DMS114 treated with DMSO at 0.1 percent for 48 hours (cell line): Measurements from ENCODE around the gene GCGR.
A peak's percentile ranks its signal among the peaks of the same experiment; 100 is the strongest.
"Not testable (repeated sequence)": the region's sequence is repeated elsewhere in the genome, so short reads cannot be mapped to it uniquely, and the experiment has no call there.

Experiments used
- DNase-seq: peaks from one replicate; lab custom pipeline; 2025; ENCODE audit not compliant: unreplicated experiment; lab: John Stamatoyannopoulos, UW

Gene GCGR

GRCh38 chr17:81831957-81832607 is 28.1 kb downstream of the GCGR start:
- DNase-seq = no peak

GRCh38 chr17:81832608-81833159 is 28.7 kb downstream of the GCGR start:
- DNase-seq = no peak

GRCh38 chr17:81833160-81833920 is 29.4 kb downstream of the GCGR start, which contains the start of gene MCRIP1:
Gene MCRIP1, minus strand, starts transcription at chr17:81833291. Its CDS starts 8,785 bp downstream, at chr17:81824506.
- DNase-seq = peak; percentile 76

- no peak for DNase-seq
Observed at GRCh38 chr17:81833921-81834830, 30.2 kb downstream of the GCGR start.

GRCh38 chr17:81834831-81835267 is 30.9 kb downstream of the GCGR start, which contains the start of gene PPP1R27:
Gene PPP1R27, minus strand, starts transcription at chr17:81835050. Its CDS starts 97 bp downstream, at chr17:81834953.
- no peak for DNase-seq

- no peak for DNase-seq
Observed at GRCh38 chr17:81837641-81838040, 33.7 kb downstream of the GCGR start.

- no peak for DNase-seq
Observed at GRCh38 chr17:81838753-81839255, 34.9 kb downstream of the GCGR start.

- DNase-seq = no peak
Observed at GRCh38 chr17:81839301-81839700, 35.4 kb downstream of the GCGR start.

GRCh38 chr17:81840059-81840458 is 36.1 kb downstream of the GCGR start:
- not testable (repeated sequence) for DNase-seq

GRCh38 chr17:81840826-81841778 is 37.2 kb downstream of the GCGR start:
- DNase-seq = no peak

- no peak for DNase-seq
Observed at GRCh38 chr17:81841866-81842265, 37.9 kb downstream of the GCGR start.

GRCh38 chr17:81842378-81842724 is 38.4 kb downstream of the GCGR start:
- no peak for DNase-seq

GRCh38 chr17:81842725-81843504 is 39.0 kb downstream of the GCGR start:
- no peak for DNase-seq

GRCh38 chr17:81843713-81844326 is 39.9 kb downstream of the GCGR start:
- DNase-seq = no peak

- no peak for DNase-seq
Observed at GRCh38 chr17:81844327-81844851, 40.4 kb downstream of the GCGR start.

GRCh38 chr17:81844887-81845286 is 40.9 kb downstream of the GCGR start:
- DNase-seq = no peak

- DNase-seq = no peak
Observed at GRCh38 chr17:81845361-81845760, 41.4 kb downstream of the GCGR start.
